Astrocyte of the hippocampus (primary cell): Measurements from ENCODE around the gene TBL1X.
"Not testable (repeated sequence)": the region's sequence is repeated elsewhere in the genome, so short reads cannot be mapped to it uniquely, and the experiment has no call there.

ENCODE experiments used
- DNase-seq: peaks from one replicate; pipeline ENCODE4 v3.0.0; 2011; ENCODE audit warnings: low read depth, low spot score

The TBL1X gene

DNA sequence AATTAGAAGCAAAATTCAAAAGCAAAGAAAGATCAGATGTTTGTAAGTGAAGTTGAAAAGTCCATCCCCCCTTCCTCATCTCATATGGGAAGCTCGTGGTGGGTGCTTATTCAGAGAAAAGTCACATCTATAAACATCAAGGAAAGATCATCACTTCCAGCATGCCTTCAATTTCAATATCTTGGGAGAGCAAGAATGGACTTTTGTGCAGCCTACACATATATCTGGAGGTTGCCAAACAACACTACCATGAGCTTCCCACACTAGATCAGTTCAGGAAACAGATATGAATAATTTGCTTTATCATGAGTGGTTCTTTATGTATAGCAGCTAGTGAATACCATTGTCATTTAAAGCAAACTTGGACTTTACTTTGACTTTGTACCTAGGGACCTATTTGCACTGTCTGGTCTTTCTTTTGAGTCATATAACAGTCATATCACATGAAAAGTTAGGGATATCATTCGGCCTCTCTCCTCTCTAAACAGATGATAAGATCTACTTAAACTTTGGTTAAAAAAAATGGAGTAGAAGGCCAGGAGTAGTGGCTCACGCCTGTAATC is 5.6 kb upstream of the TBL1X start:
- no peak for DNase-seq

DNA sequence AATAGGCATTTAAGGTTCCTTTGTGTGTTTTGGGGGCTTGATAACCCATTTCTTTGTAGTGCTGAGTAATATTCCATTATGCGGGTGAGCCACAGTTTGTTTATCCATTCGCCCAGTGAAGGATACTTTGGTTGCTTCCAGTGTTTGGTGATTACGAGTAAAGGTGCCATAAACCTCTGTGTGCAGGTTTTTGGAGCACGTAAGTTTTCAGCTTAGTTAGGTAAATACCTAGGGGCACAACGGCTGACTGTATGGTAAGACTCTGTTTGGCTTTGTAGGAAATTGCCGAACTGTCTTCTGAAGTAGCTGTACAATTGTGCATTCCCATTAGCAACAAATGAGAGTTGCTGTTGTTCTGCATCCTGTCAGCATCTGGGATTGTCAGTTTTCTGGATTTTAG is 3.8 kb upstream of the TBL1X start:
- no peak for DNase-seq

DNA sequence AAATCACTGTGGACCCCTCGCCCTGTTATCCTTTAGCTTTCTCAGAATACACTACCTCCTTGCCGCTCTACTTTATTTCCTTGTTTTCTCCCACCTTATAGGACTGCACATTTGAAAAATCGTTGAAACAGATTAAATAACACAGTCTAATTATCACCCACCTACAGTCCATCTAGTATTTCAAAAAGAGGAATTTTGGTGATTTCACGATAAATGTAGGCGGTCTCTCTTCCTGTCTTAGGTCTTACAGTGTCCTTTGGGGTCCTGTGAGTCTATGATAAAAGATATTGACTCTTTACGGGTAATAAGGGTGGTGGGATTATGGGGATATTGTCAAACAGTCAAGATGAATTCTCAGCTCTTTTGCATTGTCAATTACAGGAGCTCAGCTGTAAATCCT is 2.4 kb upstream of the TBL1X start:
- DNase-seq, result no peak

DNA sequence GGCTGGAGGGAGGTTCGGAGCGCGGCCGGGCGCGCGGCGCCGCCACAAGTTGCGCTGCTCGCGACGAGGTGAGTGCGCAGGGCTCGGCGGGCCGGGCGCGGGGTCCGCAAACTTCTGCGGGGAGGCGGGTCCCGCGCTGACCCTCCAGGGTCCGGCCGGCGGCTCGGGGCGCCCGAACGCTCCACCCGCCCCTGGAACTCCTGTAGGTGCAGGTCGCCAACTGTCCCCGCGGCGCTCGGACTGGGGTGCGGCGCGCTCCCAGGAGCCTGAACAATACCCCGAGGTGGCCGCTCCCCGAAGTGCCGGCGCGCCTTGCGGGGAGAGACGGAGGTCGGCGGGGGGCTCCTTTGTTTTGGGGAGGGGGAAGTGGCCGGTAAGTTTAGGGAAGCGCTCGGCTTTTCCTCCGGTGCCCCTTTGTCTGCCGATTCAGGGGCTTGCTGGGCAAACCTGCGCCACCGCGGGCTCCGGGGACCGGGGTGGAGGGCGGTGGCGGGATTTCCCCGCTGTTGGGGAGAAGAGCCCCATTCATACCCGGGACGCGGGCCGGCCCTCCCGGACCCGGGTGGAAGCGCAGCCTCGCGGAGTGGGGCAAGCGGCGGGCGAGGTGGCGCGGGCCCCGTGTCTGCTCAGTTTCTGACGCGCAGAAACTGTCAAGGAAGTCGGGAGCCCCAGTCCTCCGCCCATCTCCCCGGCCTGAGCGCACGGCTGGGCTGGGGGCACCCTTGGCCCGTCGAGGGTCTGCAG is 694 bp downstream of the TBL1X start:
- DNase-seq, result peak; percentile 21

DNA sequence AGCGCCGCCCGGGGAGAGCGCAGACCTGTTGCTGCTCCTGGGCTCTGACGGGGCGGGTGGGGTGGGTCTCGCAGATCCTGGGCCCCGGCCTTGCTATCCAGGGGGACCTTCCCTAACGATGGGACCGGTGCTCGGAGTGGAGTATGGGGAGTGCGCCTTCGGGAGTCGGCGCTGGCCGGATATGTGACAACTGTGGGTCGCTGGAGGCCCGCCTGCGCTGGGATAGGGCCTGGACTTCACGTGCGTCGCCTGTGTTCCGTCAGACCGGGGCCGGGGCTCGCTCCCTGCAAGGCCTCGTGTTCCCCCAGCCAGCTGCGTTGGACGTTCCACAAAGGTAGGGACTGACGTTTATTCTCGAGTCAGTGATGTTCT is 1.3 kb downstream of the TBL1X start:
- peak; percentile 51 for DNase-seq

DNA sequence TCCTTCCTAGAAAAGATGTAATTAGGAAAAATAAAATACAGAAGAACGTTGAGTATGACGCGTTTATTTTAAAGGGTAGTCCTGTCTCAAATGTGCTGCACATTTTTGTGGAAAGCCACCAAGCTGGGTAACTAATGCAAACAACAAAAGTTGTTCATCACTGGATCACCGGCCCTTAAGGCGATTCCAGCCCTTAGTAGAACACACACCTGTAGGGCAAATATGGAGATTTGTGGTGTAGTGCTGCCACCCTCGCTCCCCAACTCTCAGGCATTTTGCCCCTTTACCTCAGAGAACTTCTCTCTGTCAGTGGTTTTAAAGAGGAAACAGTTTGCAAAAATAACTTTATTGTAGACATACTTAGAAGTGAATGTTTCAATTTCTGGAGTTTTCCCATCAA is 1.9 kb downstream of the TBL1X start:
- no peak for DNase-seq

DNA sequence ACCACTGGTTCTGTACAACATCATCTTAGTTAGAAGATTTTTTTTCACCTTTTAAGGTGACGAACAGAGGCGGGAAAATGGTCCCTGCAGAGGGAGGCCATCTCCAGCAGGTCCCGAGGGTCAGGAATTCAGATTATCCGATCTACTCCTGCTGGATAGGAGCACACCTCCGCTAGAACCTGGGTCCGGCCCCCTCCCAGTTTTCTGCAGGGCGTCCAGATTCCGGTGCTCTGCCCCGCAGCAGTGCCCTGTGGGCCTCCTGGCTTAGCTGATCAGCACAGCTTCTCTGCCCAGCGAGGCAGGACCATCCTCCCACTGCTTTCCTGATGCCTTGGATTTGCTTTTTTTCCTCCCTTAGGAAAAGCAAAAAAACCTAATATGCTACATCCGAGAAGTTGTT is 2.3 kb downstream of the TBL1X start:
- no peak for DNase-seq

DNA sequence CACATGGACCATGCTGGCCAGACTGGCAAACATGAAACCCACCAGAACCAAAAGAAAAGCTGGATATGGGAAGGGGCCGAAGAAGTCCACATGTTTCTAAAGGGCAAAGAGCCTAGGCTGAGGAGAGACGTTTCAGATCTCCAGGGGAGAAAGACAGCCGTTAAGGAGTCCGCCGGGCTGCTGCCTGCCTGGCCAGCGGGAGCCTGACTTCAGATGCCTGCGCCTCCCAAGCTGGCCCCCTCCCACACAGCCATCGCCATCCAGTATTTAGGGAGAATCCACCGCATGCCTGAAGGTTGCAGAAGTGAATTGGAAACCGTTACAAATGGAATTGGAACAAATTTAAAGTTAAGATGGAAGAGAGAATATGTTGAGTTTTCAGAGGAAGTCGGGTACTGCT is 2.9 kb downstream of the TBL1X start:
- no peak for DNase-seq

DNA sequence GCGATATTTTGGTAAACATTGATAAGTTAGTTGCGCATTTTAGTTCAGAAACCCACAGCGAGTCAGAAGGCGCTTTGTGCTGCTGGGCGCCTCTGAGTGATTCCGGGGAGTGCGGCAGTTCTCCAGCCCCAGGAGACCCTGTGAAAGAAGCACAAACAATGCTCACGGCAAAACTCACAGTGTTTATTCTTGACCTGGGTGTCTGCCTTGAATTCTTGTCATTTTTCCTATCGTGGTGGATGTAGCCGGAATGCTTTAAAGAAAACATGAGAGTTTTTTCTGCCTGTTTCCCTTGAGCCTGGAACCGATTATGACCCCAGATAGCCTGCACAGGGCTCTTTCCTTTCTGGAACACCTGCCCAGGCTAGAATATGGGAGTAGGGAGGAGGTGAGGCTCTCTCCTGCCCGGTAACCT is 6.7 kb downstream of the TBL1X start:
- peak; percentile 61 for DNase-seq

DNA sequence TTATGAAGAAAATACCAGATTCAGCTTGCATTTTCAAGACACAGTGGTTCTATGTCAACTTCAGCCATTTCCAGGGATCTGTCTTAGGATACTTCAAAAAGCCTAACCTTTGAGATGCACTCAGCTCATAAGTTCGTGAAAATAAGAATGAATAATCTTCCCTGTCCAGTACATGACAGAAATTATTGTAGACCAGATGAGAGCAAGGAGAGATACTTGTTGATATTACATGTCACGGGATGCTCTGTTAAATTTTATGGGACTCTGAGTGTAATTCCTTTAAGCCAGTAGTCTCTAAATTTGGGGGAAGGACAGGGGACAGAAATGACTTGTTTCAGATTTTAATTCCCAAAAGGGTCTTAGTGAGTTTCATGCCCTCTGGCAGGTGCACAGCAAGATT is 8.8 kb downstream of the TBL1X start:
- DNase-seq, result no peak

DNA sequence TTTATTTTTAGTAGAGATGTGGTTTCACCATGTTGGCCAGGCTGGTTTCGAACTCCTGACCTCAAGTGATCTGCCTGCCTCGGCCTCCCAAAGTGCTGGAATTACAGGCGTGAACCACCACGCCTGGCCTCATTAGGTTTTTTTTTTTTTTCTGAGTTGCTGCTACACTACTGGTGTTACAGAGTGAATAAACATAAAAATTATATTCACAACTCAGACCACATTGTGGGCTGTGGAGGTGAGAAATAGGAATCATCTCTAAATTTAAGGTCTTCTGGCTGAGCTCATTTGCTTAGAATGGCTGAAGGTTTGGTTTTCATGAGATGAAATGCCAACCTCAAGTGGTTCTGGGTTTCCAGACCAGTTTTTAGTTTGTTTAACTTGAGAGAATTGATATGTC is 10.6 kb downstream of the TBL1X start:
- DNase-seq, result not testable (repeated sequence)

DNA sequence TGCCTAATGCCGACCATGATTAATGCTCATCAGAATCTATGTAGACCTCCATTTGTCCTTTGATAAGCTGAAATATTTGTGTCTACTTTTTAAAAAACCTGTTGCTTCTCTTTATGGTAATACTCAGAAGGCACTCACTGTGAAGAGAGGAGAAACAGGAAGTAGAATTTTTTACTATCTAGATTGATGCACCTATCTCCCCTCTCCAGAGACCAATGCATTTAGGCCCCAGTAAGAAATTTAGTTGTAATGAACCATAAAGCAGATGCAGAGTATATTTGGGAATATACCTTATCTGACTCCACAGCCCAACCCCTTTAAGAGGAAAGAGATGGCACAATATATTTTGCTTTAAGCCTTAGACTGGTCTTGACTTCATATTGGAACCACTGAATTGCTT is 11.1 kb downstream of the TBL1X start:
- no peak for DNase-seq

DNA sequence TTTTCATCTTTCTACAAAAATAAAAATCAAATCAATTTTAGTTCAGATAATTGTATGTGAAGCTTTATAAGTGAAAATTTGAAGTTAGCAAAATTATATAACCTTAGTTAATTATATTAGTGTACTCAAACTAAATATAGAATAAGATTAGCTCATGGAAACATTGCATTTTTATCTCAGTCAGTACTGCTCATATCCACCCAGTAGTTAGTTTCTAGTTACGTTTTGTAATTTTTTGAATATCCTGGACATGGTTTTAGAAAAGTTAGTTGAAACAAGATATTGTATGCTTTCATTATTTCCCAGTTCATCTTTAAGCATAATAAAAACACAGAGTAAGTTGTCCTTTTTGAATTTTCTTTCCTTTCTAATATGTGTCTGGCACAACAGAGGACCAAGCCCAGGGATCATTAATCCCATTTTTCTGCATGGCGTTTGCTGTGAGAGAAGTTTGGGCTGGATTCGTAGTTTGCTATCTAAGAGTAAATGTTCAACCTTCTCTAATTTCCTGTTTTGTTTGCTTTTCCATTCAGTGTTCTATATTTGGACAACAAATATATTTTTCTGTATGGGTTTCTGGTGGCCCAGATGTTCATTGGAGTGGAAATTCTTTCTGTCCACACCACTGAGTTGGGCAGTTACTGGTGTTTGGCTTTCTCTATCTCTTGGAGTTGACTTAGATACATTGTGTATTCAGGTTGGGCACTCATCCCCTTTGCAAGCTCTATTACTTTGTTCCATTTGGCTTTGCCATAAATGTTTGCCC is 12.1 kb downstream of the TBL1X start:
- no peak for DNase-seq

DNA sequence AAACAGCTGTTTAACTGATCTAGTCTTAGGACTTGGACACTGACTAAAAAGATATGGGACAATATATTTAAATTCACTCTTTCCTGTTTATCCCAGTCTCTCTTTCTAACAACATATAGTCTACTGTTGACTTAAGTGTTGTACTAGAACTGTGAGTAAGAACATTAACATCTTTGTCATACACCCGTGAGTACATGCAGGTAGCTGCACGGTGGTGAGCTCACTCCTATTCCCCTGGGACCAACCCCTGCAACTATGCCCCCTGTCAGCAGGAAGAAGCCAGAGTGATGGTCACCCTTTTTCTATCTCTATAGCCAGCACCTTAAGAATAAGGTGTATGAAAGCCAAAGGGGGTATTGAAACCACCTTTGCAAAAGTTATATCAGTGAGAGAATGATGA is 17.6 kb downstream of the TBL1X start:
- DNase-seq, result no peak

DNA sequence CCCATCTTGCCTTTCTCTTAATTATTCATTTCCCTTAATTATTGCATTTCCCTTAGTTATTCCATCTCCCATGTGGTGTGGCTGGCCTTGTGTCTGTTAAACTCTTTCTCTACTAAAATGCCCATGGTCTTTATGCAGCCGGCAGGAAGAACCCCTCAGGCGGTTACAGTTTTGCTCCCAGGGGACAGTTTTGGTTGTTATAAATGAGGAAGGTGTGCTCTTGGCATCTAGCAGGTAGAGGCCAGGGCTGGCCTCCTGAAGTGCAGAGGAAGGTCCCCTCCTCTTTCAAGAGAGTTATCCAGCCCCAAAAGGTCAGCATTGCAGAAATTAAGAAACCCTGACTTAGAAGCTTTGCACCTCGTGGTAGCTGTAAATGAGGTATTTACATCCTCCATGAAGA is 18.0 kb downstream of the TBL1X start:
- no peak for DNase-seq

DNA sequence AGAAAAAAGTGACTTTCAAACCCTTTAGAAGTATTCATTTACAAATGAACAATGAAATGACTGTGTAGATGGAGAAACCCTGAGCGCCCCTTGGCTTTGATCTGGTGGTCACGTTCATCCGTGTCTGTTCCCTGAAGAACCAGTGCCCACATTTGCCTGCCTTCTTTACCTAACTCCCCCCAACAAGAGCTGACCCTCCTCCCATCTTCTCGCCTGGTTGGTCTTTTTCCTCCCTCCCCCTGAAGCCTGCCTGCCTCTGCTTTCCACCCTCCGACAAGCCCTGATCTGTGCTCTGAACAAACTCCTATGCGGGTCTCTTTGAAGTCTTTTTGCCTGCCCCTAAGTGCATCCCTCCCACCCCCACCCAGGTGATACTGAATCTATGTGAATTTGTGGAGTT is 18.5 kb downstream of the TBL1X start:
- DNase-seq, result no peak

DNA sequence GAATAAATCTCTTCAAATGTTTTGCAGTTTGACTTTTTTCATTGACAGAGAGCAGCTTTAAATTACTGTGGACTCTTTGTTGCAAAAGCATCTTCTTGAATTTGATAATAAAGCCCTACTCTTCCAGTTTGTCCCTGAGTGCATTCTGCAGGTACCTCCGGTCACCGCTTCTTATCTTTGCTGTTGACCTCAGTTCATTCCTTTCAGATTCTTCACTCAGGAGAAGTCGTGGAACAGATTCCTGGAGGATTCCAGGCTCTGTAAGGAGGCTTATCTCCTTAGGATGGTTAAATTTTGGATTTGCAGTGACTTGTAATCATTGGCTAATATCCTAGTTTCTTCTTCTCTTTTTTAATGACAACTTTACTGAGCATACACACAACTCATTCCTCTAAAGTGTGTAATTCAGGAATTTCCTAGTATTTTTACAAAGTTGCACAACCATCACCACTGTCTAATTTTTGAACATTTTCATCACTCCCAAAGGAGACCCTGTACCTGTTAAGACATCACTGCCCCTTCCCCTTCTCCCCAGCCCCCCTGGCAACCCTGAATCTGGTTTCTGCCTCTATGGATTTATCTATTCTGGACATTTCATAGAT is 22.0 kb downstream of the TBL1X start:
- DNase-seq, result no peak

DNA sequence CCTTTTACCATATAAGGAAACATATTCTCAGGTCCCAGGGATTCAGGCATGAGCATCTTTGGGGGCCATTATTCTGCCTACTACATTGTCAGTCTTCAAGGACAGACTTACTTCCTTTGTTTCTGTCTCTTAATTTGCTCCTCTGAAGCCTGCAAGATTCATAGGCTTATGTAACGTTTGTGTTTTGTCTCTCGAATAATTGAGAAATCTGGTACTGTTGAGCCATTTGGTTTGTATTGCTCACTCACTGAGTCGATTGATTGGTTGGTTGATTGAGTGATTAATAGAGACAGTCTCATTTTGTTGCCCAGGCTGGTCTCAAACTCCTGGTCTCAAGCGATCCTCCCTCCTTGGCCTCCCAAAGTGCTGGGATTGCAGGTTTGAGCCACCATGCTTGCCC is 23.7 kb downstream of the TBL1X start:
- DNase-seq, result no peak

DNA sequence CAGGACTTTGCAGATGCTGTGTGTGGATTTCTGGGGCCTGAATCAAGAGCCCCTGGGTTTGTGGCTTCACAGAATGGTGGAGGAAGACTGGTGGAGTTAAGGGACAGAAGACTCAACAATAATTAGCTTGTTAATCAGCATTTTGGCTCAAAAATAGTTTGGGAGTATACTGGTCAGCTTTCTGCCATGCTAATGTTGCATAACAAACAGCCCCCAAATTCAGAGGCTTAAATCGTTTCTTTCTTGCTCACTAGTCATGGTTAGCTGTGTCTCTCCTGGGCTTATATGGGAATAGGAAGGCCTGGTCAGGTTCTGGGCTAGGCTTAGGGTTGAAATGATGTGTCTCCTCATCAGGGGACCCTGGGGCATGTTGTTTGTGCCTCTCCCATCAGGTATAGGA is 24.4 kb downstream of the TBL1X start:
- DNase-seq, result no peak

DNA sequence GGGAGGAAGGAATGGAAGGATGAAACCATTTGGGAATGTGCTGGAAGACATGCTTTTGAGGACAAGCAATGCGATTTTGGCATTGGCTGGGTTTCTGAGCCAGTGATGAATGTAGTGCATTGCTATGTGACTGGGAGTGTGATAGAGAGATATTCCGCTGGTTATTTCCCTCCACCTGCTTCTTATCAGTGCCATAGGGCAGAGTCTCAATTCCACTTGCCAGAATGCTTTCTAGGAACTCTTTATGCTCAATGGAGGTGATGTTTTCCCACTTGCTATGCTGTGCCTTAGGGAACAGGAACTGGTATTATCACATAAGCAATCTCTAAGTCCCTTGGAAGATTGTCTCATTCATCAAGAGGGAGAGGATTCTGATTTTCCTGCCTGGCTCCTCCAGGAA is 28.0 kb downstream of the TBL1X start:
- DNase-seq, result no peak

DNA sequence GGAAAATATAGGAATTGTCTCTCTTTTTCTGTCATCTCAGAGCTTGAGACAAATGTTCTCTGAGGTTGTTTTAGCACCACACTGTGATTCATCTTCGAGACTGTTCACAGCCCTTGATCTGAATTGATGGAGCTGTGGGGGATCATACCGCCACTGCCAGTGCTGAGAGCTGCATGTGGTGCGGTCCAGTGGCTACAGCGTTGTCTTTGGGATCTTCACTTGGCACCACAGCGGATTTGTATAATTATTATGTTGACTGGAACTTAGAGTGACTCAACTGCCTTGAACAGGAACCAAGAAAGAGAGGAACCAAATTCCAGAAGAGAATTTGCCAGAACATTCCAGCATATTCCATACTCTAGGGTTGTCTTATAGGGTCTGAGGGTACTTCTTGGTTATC is 29.1 kb downstream of the TBL1X start:
- DNase-seq, result peak; percentile 15

DNA sequence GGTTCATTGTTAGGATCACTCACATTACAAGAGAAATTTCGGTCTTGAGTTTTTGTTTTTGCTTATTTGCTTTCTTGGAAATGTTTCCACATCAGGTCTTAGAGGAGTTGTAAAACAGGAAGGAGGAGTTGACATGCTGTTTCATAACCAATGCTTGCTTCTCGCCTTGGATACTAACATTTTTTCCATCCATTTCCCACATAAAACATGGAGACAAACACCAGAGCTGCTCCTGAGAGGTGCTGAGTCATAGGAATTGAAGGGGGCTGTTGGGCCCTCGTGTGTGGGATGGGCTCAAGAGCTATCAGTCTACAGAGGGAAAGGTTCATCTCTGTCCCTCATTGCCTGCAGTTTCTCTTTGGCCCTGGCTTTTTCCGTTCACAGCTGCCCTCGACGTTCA is 29.9 kb downstream of the TBL1X start:
- no peak for DNase-seq

DNA sequence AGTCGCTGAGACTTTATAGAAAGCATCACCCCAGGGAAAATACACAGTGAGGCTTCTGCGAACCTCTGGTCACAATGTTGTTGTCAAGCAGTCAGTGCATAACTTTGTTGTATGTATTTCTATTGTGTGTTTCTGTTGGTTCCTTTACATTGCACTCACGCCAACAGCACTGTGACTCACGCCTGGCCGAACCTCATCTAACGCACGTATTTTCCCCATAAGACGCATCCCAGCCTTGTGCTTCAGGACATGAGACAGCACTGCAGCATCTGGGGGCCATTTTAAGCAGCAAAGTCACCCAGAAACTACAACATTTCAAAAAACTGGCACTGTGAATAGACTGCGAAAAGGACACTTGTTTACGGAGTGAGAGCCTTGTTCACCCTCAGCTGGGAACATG is 30.6 kb downstream of the TBL1X start:
- no peak for DNase-seq
